SK-N-SH treated with all-trans-retinoic acid at 6 μM for 48 hours (cell line): ENCODE measurements around the gene MRPS2.

ENCODE experiments used
- ATAC-seq: fragments of 200-7000 bp; cut with Tn5 transposase; 3 replicates; pipeline ENCODE4 v1.9.1; 2020; ENCODE audit warnings: mild to moderate bottlenecking, moderate library complexity
- ARNTL ChIP-seq: fragments of 450-650 bp; formaldehyde crosslinking; IDR thresholded peaks from 2 replicates; pipeline ENCODE4 v1.5.0; 2020; ENCODE audit warnings: low read depth, mild to moderate bottlenecking, moderate library complexity, borderline replicate concordance
- BACH2 ChIP-seq: fragments of 250-450 bp; sonication (Bioruptor Pico); IDR thresholded peaks from 2 replicates; pipeline ENCODE4 v1.9.0; 2021; ENCODE audit warnings: mild to moderate bottlenecking, borderline replicate concordance
- CSDC2 ChIP-seq: fragments of 250-450 bp; sonication (Bioruptor Pico); IDR thresholded peaks from 2 replicates; pipeline ENCODE4 v1.5.0; 2020; ENCODE audit warnings: mild to moderate bottlenecking, moderate library complexity
- CSRNP3 ChIP-seq: fragments of 250-450 bp; sonication (Bioruptor Pico); IDR thresholded peaks from 2 replicates; pipeline ENCODE4 v1.5.1; 2021; ENCODE audit warnings: mild to moderate bottlenecking, moderate library complexity
- ESRRG ChIP-seq: fragments of 250-450 bp; sonication (Bioruptor Pico); IDR thresholded peaks from 2 replicates; pipeline ENCODE4 v1.6.1; 2021; ENCODE audit warnings: mild to moderate bottlenecking
- ISL1 ChIP-seq: fragments of 250-450 bp; sonication (Bioruptor Pico); IDR thresholded peaks from 2 replicates; pipeline ENCODE4 v2.1.2; 2022; ENCODE audit warnings: mild to moderate bottlenecking, moderate library complexity
- OSR1 ChIP-seq: fragments of 250-450 bp; sonication (Bioruptor Pico); IDR thresholded peaks from 2 replicates; pipeline ENCODE4 v1.8.0; 2022; ENCODE audit warnings: moderate library complexity, mild to moderate bottlenecking, inconsistent platforms
- PATZ1 ChIP-seq: fragments of 250-450 bp; sonication (Bioruptor Pico); IDR thresholded peaks from 2 replicates; pipeline ENCODE4 v1.8.0; 2020; ENCODE audit warnings: mild to moderate bottlenecking, moderate library complexity, borderline replicate concordance
- POU6F1 ChIP-seq: fragments of 250-450 bp; sonication (Bioruptor Pico); IDR thresholded peaks from 2 replicates; pipeline ENCODE4 v1.8.0; 2021; ENCODE audit warnings: low read depth, mild to moderate bottlenecking, moderate library complexity, borderline replicate concordance
- PPARA ChIP-seq: fragments of 250-450 bp; sonication (Bioruptor Pico); IDR thresholded peaks from 2 replicates; pipeline ENCODE4 v1.5.0; 2020; ENCODE audit warnings: mild to moderate bottlenecking, borderline replicate concordance
- RARB ChIP-seq: fragments of 250-450 bp; sonication (Bioruptor Pico); IDR thresholded peaks from 2 replicates; pipeline ENCODE4 v1.8.0; 2021; ENCODE audit warnings: mild to moderate bottlenecking, moderate library complexity
- SNAI2 ChIP-seq: fragments of 250-450 bp; sonication (Bioruptor Pico); IDR thresholded peaks from 2 replicates; pipeline ENCODE4 v1.5.0; 2020; ENCODE audit warnings: mild to moderate bottlenecking, moderate library complexity
- TCF4 ChIP-seq: fragments of 250-450 bp; sonication (Bioruptor Pico); IDR thresholded peaks from 2 replicates; pipeline ENCODE4 v1.8.0; 2021; ENCODE audit warnings: mild to moderate bottlenecking, moderate library complexity, borderline replicate concordance
- TOX ChIP-seq: fragments of 250-450 bp; sonication (Bioruptor Pico); IDR thresholded peaks from 2 replicates; pipeline ENCODE4 v1.8.0; 2021; ENCODE audit warnings: mild to moderate bottlenecking, moderate library complexity, borderline replicate concordance
- TSHZ2 ChIP-seq: fragments of 250-450 bp; sonication (Bioruptor Pico); IDR thresholded peaks from 2 replicates; pipeline ENCODE4 v1.5.0; 2020; ENCODE audit warnings: mild to moderate bottlenecking, moderate library complexity
- ZC3H10 ChIP-seq: fragments of 250-450 bp; sonication (Bioruptor Pico); IDR thresholded peaks from 2 replicates; pipeline ENCODE4 v1.5.1; 2021; ENCODE audit warnings: mild to moderate bottlenecking, moderate library complexity
- ZNF565 ChIP-seq: fragments of 450-650 bp; formaldehyde crosslinking; conservative IDR thresholded peaks from 2 replicates; pipeline ENCODE4 v1.5.0; 2020; ENCODE audit warnings: low read depth, mild to moderate bottlenecking, moderate library complexity
- ZNF70 ChIP-seq: fragments of 450-650 bp; formaldehyde crosslinking; IDR thresholded peaks from 2 replicates; pipeline ENCODE4 v1.5.0; 2020; ENCODE audit warnings: mild to moderate bottlenecking, moderate library complexity
- ZNF8 ChIP-seq: fragments of 450-650 bp; formaldehyde crosslinking; IDR thresholded peaks from 2 replicates; pipeline ENCODE4 v1.5.0; 2020; ENCODE audit warnings: mild to moderate bottlenecking, moderate library complexity
- TF ChIP-seq, protein P1 (sequence below): fragments of 250-450 bp; sonication (Bioruptor Pico); IDR thresholded peaks from 2 replicates; pipeline ENCODE4 v1.5.1; 2020; ENCODE audit warnings: low read depth, mild to moderate bottlenecking, moderate library complexity

MRPS2 gene

GRCh38 chr9:135515083-135515951 is 14.8 kb downstream of the MRPS2 start (continued):
- no peak for TF ChIP-seq TSHZ2 (CRISPR knock-in tag)
- TF ChIP-seq TCF4 (CRISPR knock-in tag), result no peak
- TF ChIP-seq CSDC2 (CRISPR knock-in tag), result no peak
- TF ChIP-seq, all 23 proteins: peak for 0

GRCh38 chr9:135516132-135516860 is 15.8 kb downstream of the MRPS2 start:
- TF ChIP-seq ESRRG (CRISPR knock-in tag) (no peak), CSDC2 (CRISPR knock-in tag) (no peak), TOX (CRISPR knock-in tag) (no peak), SNAI2 (CRISPR knock-in tag) (no peak), ZC3H10 (CRISPR knock-in tag) (no peak), PATZ1 (CRISPR knock-in tag) (no peak), CSRNP3 (no peak)
- TF ChIP-seq, all 23 proteins: peak for 0
- ATAC-seq, result no peak

DNA sequence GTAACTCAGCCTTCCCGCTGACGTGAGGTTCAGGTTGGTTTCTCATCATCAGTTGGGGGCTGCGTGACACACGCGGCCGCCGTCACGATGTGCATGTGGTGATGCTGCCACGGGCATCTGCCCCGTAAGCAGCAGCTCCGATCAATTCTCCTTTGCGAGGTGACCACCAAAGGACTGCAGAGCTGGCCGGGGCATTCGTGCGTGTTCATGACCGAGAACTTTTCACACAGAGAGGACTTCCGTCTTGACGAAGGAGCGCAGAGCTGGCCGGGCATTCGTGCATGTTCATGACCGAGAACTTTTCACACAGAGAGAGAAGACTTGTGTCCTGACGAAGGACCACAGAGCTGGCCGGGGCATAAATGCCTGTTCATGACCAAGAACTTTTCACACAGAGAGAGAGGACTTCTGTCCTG is 16.9 kb downstream of the MRPS2 start:
- no peak for ATAC-seq
- no peak for TF ChIP-seq ZNF70 (CRISPR knock-in tag)
- TF ChIP-seq TOX (CRISPR knock-in tag), result no peak
- no peak for TF ChIP-seq ZNF565 (CRISPR knock-in tag)
- TF ChIP-seq RARB (CRISPR knock-in tag), result no peak
- TF ChIP-seq, protein P1, sequence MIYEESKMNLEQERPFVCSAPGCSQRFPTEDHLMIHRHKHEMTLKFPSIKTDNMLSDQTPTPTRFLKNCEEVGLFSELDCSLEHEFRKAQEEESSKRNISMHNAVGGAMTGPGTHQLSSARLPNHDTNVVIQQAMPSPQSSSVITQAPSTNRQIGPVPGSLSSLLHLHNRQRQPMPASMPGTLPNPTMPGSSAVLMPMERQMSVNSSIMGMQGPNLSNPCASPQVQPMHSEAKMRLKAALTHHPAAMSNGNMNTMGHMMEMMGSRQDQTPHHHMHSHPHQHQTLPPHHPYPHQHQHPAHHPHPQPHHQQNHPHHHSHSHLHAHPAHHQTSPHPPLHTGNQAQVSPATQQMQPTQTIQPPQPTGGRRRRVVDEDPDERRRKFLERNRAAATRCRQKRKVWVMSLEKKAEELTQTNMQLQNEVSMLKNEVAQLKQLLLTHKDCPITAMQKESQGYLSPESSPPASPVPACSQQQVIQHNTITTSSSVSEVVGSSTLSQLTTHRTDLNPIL (CRISPR knock-in tag), result no peak
- no peak for TF ChIP-seq TCF4 (CRISPR knock-in tag)
- TF ChIP-seq SNAI2 (CRISPR knock-in tag), result no peak
- TF ChIP-seq ARNTL (CRISPR knock-in tag), result no peak
- TF ChIP-seq TSHZ2 (CRISPR knock-in tag), result no peak
- no peak for TF ChIP-seq OSR1
- TF ChIP-seq ESRRG (CRISPR knock-in tag), result no peak
- TF ChIP-seq CSRNP3, result no peak
- no peak for TF ChIP-seq BACH2 (CRISPR knock-in tag)
- TF ChIP-seq ZC3H10 (CRISPR knock-in tag), result no peak
- TF ChIP-seq PPARA (CRISPR knock-in tag), result no peak
- no peak for TF ChIP-seq POU6F1 (CRISPR knock-in tag)
- no peak for TF ChIP-seq ISL1 (CRISPR knock-in tag)
- no peak for TF ChIP-seq ZNF8 (CRISPR knock-in tag)
